ENCODE results near the gene ALK.

Gene ALK

GRCh38 chr2:29393676-29394075, 527.7 kb downstream of the ALK start:
- TF ChIP-seq CREB1 (IDR thresholded peaks at IDR 0.05; ENCODE audit: low read depth) (no peak), TAF1 (IDR thresholded peaks at IDR 0.05; ENCODE audit: low read depth) (no peak), NFIC (IDR thresholded peaks at IDR 0.05) (no peak), YY1 (IDR thresholded peaks at IDR 0.05; ENCODE audit: low read depth) (no peak), USF1 (IDR thresholded peaks at IDR 0.05) (no peak), TEAD4 (IDR thresholded peaks at IDR 0.05) (no peak), REST (IDR thresholded peaks at IDR 0.05; ENCODE audit: low read depth) (no peak), RAD21 (IDR thresholded peaks at IDR 0.05; ENCODE audit: low read depth) (no peak), TCF12 (IDR thresholded peaks at IDR 0.05; ENCODE audit: low read depth) (no peak), FOXM1 (IDR thresholded peaks at IDR 0.05; ENCODE audit: borderline replicate concordance, low read depth) (no peak), CEBPB (IDR thresholded peaks at IDR 0.05) (no peak), MAX (IDR thresholded peaks at IDR 0.05) (no peak)

- TF ChIP-seq TEAD4 (IDR thresholded peaks at IDR 0.05) (no peak), REST (IDR thresholded peaks at IDR 0.05; ENCODE audit: low read depth) (no peak), EGR1 (IDR thresholded peaks at IDR 0.05) (no peak)
Measured at GRCh38 chr2:29392774-29393173, 528.6 kb downstream of the ALK start.

GRCh38 chr2:29390136-29390535, 531.2 kb downstream of the ALK start:
- TF ChIP-seq NFIC (IDR thresholded peaks at IDR 0.05) = no peak
- no peak for TF ChIP-seq REST (IDR thresholded peaks at IDR 0.05; ENCODE audit: low read depth)
- no peak for TF ChIP-seq USF1 (IDR thresholded peaks at IDR 0.05)
- no peak for TF ChIP-seq MAX (IDR thresholded peaks at IDR 0.05)
- no peak for TF ChIP-seq EGR1 (IDR thresholded peaks at IDR 0.05)
- no peak for TF ChIP-seq ZBTB7A (IDR thresholded peaks at IDR 0.05; ENCODE audit: low read depth)
- TF ChIP-seq FOXM1 (IDR thresholded peaks at IDR 0.05; ENCODE audit: borderline replicate concordance, low read depth) = no peak
- TF ChIP-seq TCF12 (IDR thresholded peaks at IDR 0.05; ENCODE audit: low read depth) = no peak
- no peak for TF ChIP-seq YY1 (IDR thresholded peaks at IDR 0.05; ENCODE audit: low read depth)
- no peak for TF ChIP-seq CEBPB (IDR thresholded peaks at IDR 0.05)

- no peak for TF ChIP-seq CREB1 (IDR thresholded peaks at IDR 0.05; ENCODE audit: low read depth)
Measured at GRCh38 chr2:29389686-29390085, 531.7 kb downstream of the ALK start.

GRCh38 chr2:29388071-29388470, 533.3 kb downstream of the ALK start:
- no peak for TF ChIP-seq YY1 (IDR thresholded peaks at IDR 0.05; ENCODE audit: low read depth)
- TF ChIP-seq EP300 (IDR thresholded peaks at IDR 0.05; ENCODE audit: borderline replicate concordance) = no peak
- no peak for TF ChIP-seq USF1 (IDR thresholded peaks at IDR 0.05)
- TF ChIP-seq TCF12 (IDR thresholded peaks at IDR 0.05; ENCODE audit: low read depth) = no peak
- no peak for TF ChIP-seq TAF1 (IDR thresholded peaks at IDR 0.05; ENCODE audit: low read depth)
- no peak for TF ChIP-seq FOXM1 (IDR thresholded peaks at IDR 0.05; ENCODE audit: borderline replicate concordance, low read depth)
- no peak for TF ChIP-seq NFIC (IDR thresholded peaks at IDR 0.05)
- TF ChIP-seq EGR1 (IDR thresholded peaks at IDR 0.05) = no peak
- TF ChIP-seq CEBPB (IDR thresholded peaks at IDR 0.05) = no peak
- TF ChIP-seq TEAD4 (IDR thresholded peaks at IDR 0.05) = no peak
- TF ChIP-seq CREB1 (IDR thresholded peaks at IDR 0.05; ENCODE audit: low read depth) = no peak
- TF ChIP-seq MAX (IDR thresholded peaks at IDR 0.05) = no peak
- no peak for TF ChIP-seq ZBTB7A (IDR thresholded peaks at IDR 0.05; ENCODE audit: low read depth)

All from Ishikawa (cell line).